Measurements from ENCODE around the gene BNIPL.

Gene BNIPL

DNA sequence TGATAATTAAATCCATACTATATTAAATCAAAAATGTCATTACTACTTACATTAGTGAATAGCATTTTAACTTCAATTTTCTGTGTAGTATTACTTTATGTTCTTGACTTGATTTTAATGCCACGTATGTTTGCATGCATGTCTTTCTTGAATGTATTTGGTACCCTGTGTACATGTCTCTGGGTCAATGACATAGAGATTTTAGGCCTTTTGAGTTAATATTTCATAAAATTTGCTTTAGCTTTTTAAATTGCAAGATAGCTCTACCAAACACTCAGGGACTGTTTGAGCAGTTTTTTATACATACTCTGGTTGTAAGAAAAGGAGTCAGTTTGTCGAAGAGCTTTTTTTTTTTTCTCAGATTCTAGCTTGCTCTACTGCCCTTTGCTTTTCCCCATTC is 25.3 kb downstream of the BNIPL start:
- H3K4me3 ChIP-seq (ENCODE audit: low read depth, low read length), result peak overlapping the region; percentile 71

DNA sequence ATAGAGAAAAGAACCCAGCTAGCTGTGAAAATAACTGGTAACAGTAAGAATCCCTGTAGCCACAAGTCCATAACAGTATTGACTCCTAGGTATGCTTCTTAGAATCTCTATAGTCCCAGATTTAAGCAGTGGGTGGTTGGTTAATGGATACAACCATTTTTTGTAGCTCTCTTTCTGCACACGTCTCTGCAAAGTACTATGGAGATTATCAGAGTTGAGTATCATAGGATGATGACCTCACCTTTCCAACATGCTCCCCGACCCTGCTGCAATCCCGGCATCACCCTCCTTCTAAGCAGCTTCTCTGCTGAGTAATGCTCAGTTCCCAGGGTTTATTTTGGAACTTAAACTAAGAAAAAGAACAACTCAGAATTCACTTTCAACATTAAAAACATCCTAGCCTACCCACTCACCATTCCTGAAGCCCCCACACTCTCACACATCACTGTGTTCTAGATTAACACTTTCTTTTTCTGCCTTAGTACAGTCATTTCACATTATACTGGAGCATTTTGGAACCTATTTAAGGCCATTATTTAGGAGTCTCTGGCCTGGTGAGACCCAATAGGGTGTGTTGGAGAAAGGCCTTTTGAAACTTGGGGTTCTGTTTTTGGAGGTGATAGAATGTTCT is 26.5 kb downstream of the BNIPL start:
- TF ChIP-seq, protein P1, sequence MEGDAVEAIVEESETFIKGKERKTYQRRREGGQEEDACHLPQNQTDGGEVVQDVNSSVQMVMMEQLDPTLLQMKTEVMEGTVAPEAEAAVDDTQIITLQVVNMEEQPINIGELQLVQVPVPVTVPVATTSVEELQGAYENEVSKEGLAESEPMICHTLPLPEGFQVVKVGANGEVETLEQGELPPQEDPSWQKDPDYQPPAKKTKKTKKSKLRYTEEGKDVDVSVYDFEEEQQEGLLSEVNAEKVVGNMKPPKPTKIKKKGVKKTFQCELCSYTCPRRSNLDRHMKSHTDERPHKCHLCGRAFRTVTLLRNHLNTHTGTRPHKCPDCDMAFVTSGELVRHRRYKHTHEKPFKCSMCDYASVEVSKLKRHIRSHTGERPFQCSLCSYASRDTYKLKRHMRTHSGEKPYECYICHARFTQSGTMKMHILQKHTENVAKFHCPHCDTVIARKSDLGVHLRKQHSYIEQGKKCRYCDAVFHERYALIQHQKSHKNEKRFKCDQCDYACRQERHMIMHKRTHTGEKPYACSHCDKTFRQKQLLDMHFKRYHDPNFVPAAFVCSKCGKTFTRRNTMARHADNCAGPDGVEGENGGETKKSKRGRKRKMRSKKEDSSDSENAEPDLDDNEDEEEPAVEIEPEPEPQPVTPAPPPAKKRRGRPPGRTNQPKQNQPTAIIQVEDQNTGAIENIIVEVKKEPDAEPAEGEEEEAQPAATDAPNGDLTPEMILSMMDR (IDR thresholded peaks at IDR 0.05; ENCODE audit: low read depth, low read length), result no peak
- H3K4me3 ChIP-seq (ENCODE audit: low read depth, low read length), result no peak overlapping the region

More for the DNA sequence above, 25.3 kb downstream of the BNIPL start:
- TF ChIP-seq, protein P1 (IDR thresholded peaks at IDR 0.05; ENCODE audit: low read depth, low read length), result no peak

DNA sequence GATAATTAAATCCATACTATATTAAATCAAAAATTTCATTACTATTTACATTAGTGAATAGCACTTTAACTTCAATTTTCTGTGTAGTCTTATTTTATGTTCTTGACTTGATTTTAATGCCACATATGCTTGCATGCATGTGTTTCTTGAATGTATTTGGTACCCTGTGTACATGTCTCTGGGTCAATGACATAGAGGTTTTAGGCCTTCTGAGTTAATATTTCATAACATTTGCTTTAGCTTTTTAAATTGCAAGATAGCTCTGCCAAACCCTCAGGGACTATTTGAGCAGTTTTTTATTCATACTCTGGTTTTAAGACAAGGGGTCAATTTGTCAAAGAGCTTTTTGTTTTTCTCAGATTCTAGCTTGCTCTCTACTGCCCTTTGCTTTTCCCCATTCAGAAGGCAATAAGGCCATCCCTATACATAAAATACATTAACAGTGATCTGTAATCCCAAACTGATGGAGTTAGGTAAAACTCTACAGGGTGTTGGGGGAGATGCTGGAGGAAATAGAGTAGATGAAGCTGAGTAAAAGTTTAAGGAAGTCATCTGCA is 28.8 kb downstream of the BNIPL start:
- TF ChIP-seq, protein P1 (IDR thresholded peaks at IDR 0.05; ENCODE audit: low read depth, low read length), result no peak

DNA sequence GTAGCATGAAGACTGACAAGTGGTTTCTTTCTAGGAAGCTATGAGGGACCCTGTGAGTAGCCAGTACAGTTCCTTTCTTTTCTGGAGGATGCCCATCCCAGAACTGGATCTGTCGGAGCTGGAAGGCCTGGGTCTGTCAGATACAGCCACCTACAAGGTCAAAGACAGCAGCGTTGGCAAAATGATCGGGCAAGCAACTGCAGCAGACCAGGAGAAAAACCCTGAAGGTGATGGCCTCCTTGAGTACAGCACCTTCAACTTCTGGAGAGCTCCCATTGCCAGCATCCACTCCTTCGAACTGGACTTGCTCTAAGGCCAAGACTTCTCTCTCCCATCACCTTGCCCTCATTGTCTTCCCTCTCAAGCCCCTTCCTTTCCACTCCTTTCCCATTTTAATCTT is 30.8 kb downstream of the BNIPL start:
- TF ChIP-seq, protein P1 (IDR thresholded peaks at IDR 0.05; ENCODE audit: low read depth, low read length), result no peak
- no peak overlapping the region for H3K4me3 ChIP-seq (ENCODE audit: low read depth, low read length)

More for the DNA sequence above, 28.8 kb downstream of the BNIPL start:
- no peak overlapping the region for H3K4me3 ChIP-seq (ENCODE audit: low read depth, low read length)

DNA sequence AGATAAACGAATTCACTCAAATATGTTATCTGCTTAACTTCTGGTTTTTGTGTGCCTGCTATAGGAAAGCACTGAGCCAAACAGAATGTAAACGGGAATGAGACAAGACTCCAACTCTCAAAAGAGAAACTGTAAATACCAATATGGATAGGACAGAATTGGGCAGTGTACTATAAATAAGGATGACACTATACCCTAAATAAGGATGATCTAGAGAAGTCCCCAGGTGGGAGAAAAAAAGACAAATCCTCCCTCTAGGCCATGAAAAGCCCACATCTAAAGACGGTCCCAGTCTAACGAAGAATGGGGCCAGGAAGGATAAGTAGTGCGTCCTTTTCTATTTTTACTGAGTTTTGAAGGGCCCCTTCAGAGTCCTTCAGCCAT is 32.7 kb downstream of the BNIPL start:
- TF ChIP-seq, protein P1 (IDR thresholded peaks at IDR 0.05; ENCODE audit: low read depth, low read length), result no peak
- no peak overlapping the region for H3K4me3 ChIP-seq (ENCODE audit: low read depth, low read length)

DNA sequence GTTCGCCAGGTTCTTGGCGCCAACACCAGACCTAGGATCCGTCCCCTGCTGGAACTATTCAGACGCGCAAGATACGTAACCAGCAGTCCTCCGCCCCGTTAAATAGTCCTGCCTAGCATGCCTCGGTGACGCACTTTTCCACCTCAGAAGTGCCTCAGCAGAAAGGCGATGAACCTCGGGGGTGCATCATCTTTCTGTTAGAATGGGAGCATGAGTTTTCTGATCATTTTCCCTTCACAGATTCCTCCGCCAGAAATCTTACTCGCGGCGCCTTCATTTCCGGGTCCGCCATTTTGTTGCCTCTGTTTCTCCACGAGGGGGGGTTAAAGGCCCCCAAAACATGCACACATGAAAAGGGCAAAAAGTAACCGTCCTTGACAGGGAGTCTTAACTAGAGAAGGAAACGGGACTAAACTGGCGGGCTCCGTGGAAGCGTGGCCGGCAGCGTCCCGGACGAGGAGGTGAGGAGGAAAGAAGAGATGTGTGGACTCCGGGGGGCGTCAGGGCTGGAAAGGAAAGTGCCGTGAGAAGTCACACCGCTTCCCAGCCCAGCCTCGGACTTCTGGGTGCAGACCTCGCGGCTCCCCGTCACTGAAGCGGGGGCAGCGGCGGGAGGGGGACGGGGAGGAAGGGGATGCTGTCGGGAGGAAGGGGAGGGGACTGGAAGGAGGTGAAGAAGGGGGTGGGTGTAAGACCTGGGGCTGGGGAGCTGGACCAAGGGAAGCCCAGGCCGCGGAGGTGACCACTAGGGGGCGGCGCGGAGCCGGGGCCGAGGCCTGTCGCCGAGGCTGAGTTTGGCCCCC is 34.3 kb downstream of the BNIPL start, which contains the start of gene GABPB2:
Gene GABPB2 (plus strand): TSS at position 288 of the 803 bp plus-strand sequence. CDS start 17,429 bp downstream, outside the sequence.
- TF ChIP-seq, protein P1 (IDR thresholded peaks at IDR 0.05; ENCODE audit: low read depth, low read length), result peak; percentile 73
- H3K4me3 ChIP-seq (ENCODE audit: low read depth, low read length), result peak within 1 kb of the TSS; percentile 68

DNA sequence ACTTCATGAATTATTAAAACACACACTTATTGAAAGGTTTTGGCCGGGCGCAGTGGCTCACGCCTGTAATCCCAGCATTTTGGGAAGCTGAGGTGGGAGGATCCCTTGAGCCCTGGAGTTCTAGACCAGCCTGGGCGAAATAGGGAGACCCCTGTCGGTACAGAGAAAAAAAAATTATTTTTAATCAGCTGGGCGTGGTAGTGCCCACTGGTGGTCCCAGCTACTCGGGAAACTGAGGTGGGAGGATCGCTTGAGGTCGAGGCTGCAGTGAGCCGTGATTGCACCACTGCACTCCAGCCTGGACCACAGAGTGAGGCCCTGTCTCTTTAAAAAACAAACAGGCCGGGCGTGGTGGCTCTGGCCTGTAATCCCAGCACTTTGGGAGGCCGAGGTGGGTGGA is 35.8 kb downstream of the BNIPL start:
- TF ChIP-seq, protein P1 (IDR thresholded peaks at IDR 0.05; ENCODE audit: low read depth, low read length), result no peak
- H3K4me3 ChIP-seq (ENCODE audit: low read depth, low read length), result no peak overlapping the region

All from WI38 (cell line).